IMR-90 (cell line): ENCODE results near the gene ZNF322. TPM values are rescaled to one million over a fixed set of nuclear protein-coding genes. Genes with fewer than 3 reads are reported as not detected.

ENCODE experiments used
- ATAC-seq: fragments of 200-7000 bp; cut with Tn5 transposase; 2 replicates; pipeline ENCODE4 v1.9.1; 2020; ENCODE audit warnings: low read depth, mild to moderate bottlenecking, moderate library complexity
- BruUV-seq: library from RNA; stranded (reverse); fragments of 400-500 nt; replicated peaks from 2 replicates; lab custom pipeline; 2021; lab: Mats Ljungman, UMichigan
- CTCF ChIA-PET: fragments of 300-600 bp; formaldehyde crosslinking; extraction: SDS; loops from one replicate; lab custom pipeline; 2021; ENCODE audit warnings: antibody characterized with exemption; lab: Yijun Ruan, JAX
- POLR2A ChIA-PET: fragments of 300-600 bp; sonication (Branson Sonifier 250); formaldehyde crosslinking; loops from one replicate; lab custom pipeline; 2022; ENCODE audit warnings: antibody characterized with exemption; ENCODE audit not compliant: unreplicated experiment; lab: Charles Lee
- DNase-seq: peaks from one replicate; pipeline ENCODE4 v3.0.0; 2013
- H2AFZ ChIP-seq: replicated peaks from 2 replicates; pipeline ENCODE3; 2013; ENCODE audit warnings: low read length, mild to moderate bottlenecking; ENCODE audit not compliant: poor library complexity
- H2AK5ac ChIP-seq: 2 replicates; pipeline ENCODE4 v1.6.1; 2013; ENCODE audit warnings: low read depth, low read length, inconsistent platforms
- H2AK9ac ChIP-seq: replicated peaks from 2 replicates; pipeline ENCODE3; 2013; ENCODE audit warnings: mild to moderate bottlenecking, low read depth, low read length, moderate library complexity; ENCODE audit not compliant: poor library complexity
- H2BK120ac ChIP-seq: 2 replicates; pipeline ENCODE4 v1.6.1; 2013; ENCODE audit warnings: low read depth, low read length, inconsistent platforms
- H2BK15ac ChIP-seq: 3 replicates; pipeline ENCODE4 v1.6.1; 2013; ENCODE audit warnings: low read depth, low read length, inconsistent platforms
- H2BK20ac ChIP-seq: 2 replicates; pipeline ENCODE4 v1.6.1; 2013; ENCODE audit warnings: low read depth, mild to moderate bottlenecking, inconsistent platforms, low read length, moderate library complexity
- H2BK5ac ChIP-seq: 2 replicates; pipeline ENCODE4 v1.6.1; 2013; ENCODE audit warnings: mild to moderate bottlenecking, low read depth, low read length, inconsistent platforms; ENCODE audit not compliant: poor library complexity, severe bottlenecking
- H3K14ac ChIP-seq: replicated peaks from 2 replicates; pipeline ENCODE4 v1.6.1; 2013; ENCODE audit warnings: low read depth, low read length, inconsistent platforms
- H3K18ac ChIP-seq: 2 replicates; pipeline ENCODE4 v1.6.1; 2013; ENCODE audit warnings: low read depth, low read length, control low read depth
- H3K23ac ChIP-seq: 2 replicates; pipeline ENCODE4 v1.6.1; 2013; ENCODE audit warnings: low read depth, low read length, inconsistent platforms
- H3K27ac ChIP-seq: 2 replicates; pipeline ENCODE4 v1.5.1; 2013; ENCODE audit warnings: mild to moderate bottlenecking, control low read depth, low read length; ENCODE audit not compliant: insufficient read depth
- H3K27me3 ChIP-seq: 2 replicates; pipeline ENCODE4 v1.6.1; 2013; ENCODE audit warnings: low read length; ENCODE audit not compliant: control insufficient read depth, insufficient read depth
- H3K36me3 ChIP-seq: 2 replicates; pipeline ENCODE4 v1.6.1; 2013; ENCODE audit warnings: low read length, mixed read lengths; ENCODE audit not compliant: control insufficient read depth, insufficient read depth
- H3K4ac ChIP-seq: 2 replicates; pipeline ENCODE4 v1.6.1; 2013; ENCODE audit warnings: low read depth, low read length, inconsistent platforms
- H3K4me1 ChIP-seq: 2 replicates; pipeline ENCODE4 v1.6.1; 2013; ENCODE audit warnings: low read length, mixed read lengths; ENCODE audit not compliant: control insufficient read depth, insufficient read depth
- H3K4me2 ChIP-seq: 2 replicates; pipeline ENCODE4 v1.6.1; 2013; ENCODE audit warnings: low read depth, mild to moderate bottlenecking, control low read depth, low read length, moderate library complexity
- H3K4me3 ChIP-seq: 2 replicates; pipeline ENCODE4 v1.5.1; 2013; ENCODE audit warnings: low read depth, mild to moderate bottlenecking, control low read depth, low read length, moderate library complexity; ENCODE audit not compliant: insufficient read depth
- H3K56ac ChIP-seq: 2 replicates; pipeline ENCODE4 v1.6.1; 2013; ENCODE audit warnings: low read length, inconsistent platforms; ENCODE audit not compliant: insufficient read depth; ENCODE audit errors: extremely low read depth
- H3K79me1 ChIP-seq, 2 experiments: 2 replicates each; pipeline ENCODE4 v1.6.1; 2013; ENCODE audit warnings: low read length in 2 of 2, inconsistent platforms in 1 of 2, low read depth in 1 of 2
- H3K9ac ChIP-seq: 2 replicates; pipeline ENCODE4 v1.6.1; 2013; ENCODE audit warnings: low read depth, low read length, control low read depth
- H3K9me1 ChIP-seq: 2 replicates; pipeline ENCODE4 v1.6.1; 2013; ENCODE audit warnings: low read length, inconsistent platforms; ENCODE audit not compliant: insufficient read depth
- H3K9me3 ChIP-seq: 2 replicates; pipeline ENCODE4 v1.6.1; 2013; ENCODE audit warnings: low read length; ENCODE audit not compliant: control insufficient read depth, insufficient read depth
- H4K20me1 ChIP-seq: 2 replicates; pipeline ENCODE4 v1.6.1; 2013; ENCODE audit warnings: low read length, inconsistent platforms; ENCODE audit not compliant: insufficient read depth
- H4K5ac ChIP-seq: 2 replicates; pipeline ENCODE4 v1.6.1; 2013; ENCODE audit warnings: mild to moderate bottlenecking, low read depth, low read length, control low read depth
- H4K8ac ChIP-seq, 2 experiments: 2 replicates each; pipeline ENCODE4 v1.6.1; 2013; ENCODE audit warnings: low read depth in 2 of 2, low read length in 2 of 2, control low read depth in 1 of 2, inconsistent platforms in 1 of 2
- H4K91ac ChIP-seq: 2 replicates; pipeline ENCODE4 v1.6.1; 2013; ENCODE audit warnings: low read depth, low read length, inconsistent platforms; ENCODE audit not compliant: insufficient read depth
- BHLHE40 ChIP-seq: fragments of 150-350 bp; IDR thresholded peaks from 2 replicates; pipeline ENCODE4 v1.6.1; 2016; ENCODE audit warnings: mild to moderate bottlenecking, low read depth, low read length
- CEBPB ChIP-seq: IDR thresholded peaks from 2 replicates; pipeline ENCODE4 v1.6.1; 2012; ENCODE audit warnings: low read depth, low read length, improper control_type of control experiment
- CHD1 ChIP-seq: IDR thresholded peaks from 2 replicates; pipeline ENCODE4 v1.6.1; 2012; ENCODE audit warnings: low read depth, low read length, improper control_type of control experiment
- FOS ChIP-seq: fragments of 150-350 bp; IDR thresholded peaks from 2 replicates; pipeline ENCODE4 v1.6.1; 2016; ENCODE audit warnings: low read depth, low read length
- MAFK ChIP-seq: IDR thresholded peaks from 2 replicates; pipeline ENCODE4 v1.6.1; 2012; ENCODE audit warnings: low read depth, low read length, improper control_type of control experiment
- MAZ ChIP-seq: IDR thresholded peaks from 2 replicates; pipeline ENCODE4 v1.6.1; 2012; ENCODE audit warnings: low read depth, mild to moderate bottlenecking, low read length, improper control_type of control experiment, moderate library complexity, borderline replicate concordance
- MXI1 ChIP-seq: IDR thresholded peaks from 2 replicates; pipeline ENCODE4 v1.6.1; 2012; ENCODE audit warnings: low read depth, mild to moderate bottlenecking, low read length, moderate library complexity, borderline replicate concordance
- NFE2L2 ChIP-seq: fragments of 150-350 bp; IDR thresholded peaks from 2 replicates; pipeline ENCODE4 v1.6.1; 2016; ENCODE audit warnings: low read depth, mild to moderate bottlenecking, low read length
- POLR2A ChIP-seq: IDR thresholded peaks from 2 replicates; pipeline ENCODE4 v1.6.1; 2012; ENCODE audit warnings: mild to moderate bottlenecking, low read depth, low read length
- RAD21 ChIP-seq: IDR thresholded peaks from 2 replicates; pipeline ENCODE4 v1.6.1; 2012; ENCODE audit warnings: low read length, improper control_type of control experiment
- RCOR1 ChIP-seq: IDR thresholded peaks from 2 replicates; pipeline ENCODE4 v1.6.1; 2012; ENCODE audit warnings: mild to moderate bottlenecking, low read length, improper control_type of control experiment; ENCODE audit not compliant: insufficient replicate concordance
- RFX5 ChIP-seq: IDR thresholded peaks from 2 replicates; pipeline ENCODE4 v1.8.0; 2012; ENCODE audit warnings: low read depth, mild to moderate bottlenecking, low read length, moderate library complexity
- SMC3 ChIP-seq: fragments of 150-350 bp; IDR thresholded peaks from 2 replicates; pipeline ENCODE4 v1.6.1; 2016; ENCODE audit warnings: low read depth, mild to moderate bottlenecking, antibody characterized with exemption, low read length, moderate library complexity
- WGBS, 2 experiments: methylation state at CpG; one replicate each; pipeline versions ENCODE4 v1.1.5 to v1.1.7; 2013; ENCODE audit warnings: missing lambda C conversion rate in 2 of 2; ENCODE audit not compliant: insufficient read length in 1 of 2; ENCODE audit errors: extremely low coverage in 2 of 2; 5-methylcytosine and 5-hydroxymethylcytosine counted together
- dilution Hi-C: fragments of 300-500 bp; cut with HindIII; formaldehyde crosslinking; loops from one replicate; pipeline ENCODE4 v1.14.3; 2018; ENCODE audit warnings: low sequenced_read_pairs; ENCODE audit not compliant: unreplicated experiment
- in situ Hi-C: fragments of 300-500 bp; cut with MboI; formaldehyde crosslinking; loops from 3 replicates; pipeline ENCODE4 v1.14.3; 2019; ENCODE audit warnings: low sequenced_read_pairs, inconsistent platforms, mixed read lengths
- intact Hi-C: fragments of 100-400 bp; cut with micrococcal nuclease; formaldehyde crosslinking; loops from 2 replicates; pipeline ENCODE4 v1.10.0; 2022
- polyA plus RNA-seq, 3 experiments: library from polyadenylated mRNA; depleted of rRNA; stranded (reverse); fragments of >200 nt; gene quantifications; 2 replicates each; pipeline ENCODE4 v1.2.3, GENCODE V29; 2012; ENCODE audit warnings: low replicate concordance in 1 of 3
- total RNA-seq: library from RNA; depleted of rRNA; stranded (reverse); fragments of >200 nt; gene quantifications from 2 replicates; pipeline ENCODE4 v1.2.3, GENCODE V29; 2012
- TF ChIP-seq, protein P1 (sequence below): fragments of 150-350 bp; IDR thresholded peaks from 2 replicates; pipeline ENCODE4 v1.6.1; 2016; ENCODE audit warnings: low read depth, mild to moderate bottlenecking, low read length, moderate library complexity, borderline replicate concordance
- TF ChIP-seq, protein P2 (sequence below): fragments of 150-350 bp; IDR thresholded peaks from 2 replicates; pipeline ENCODE4 v1.6.1; 2017; ENCODE audit warnings: mild to moderate bottlenecking, antibody characterized with exemption, low read length, low read depth

The ZNF322 gene
- total and polyA plus RNA-seq, 2 of the 4 experiments (the other 2 are of a cell fraction) = 5.3 to 23.3 TPM

- H4K91ac ChIP-seq = peak within 1 kb of the TSS; percentile 69
- H3K27ac ChIP-seq = peak within 1 kb of the TSS; percentile 85
- H2AK5ac ChIP-seq = peak within 1 kb of the TSS; percentile 69
- peak within 1 kb of the TSS; percentile 91 for H3K4me3 ChIP-seq
- H3K4me2 ChIP-seq = peak within 1 kb of the TSS; percentile 91
- peak within 1 kb of the TSS; percentile 40; the same call in 1 of the 2 replicates for H2BK120ac ChIP-seq
- peaks cover 12% of the 10 kb centered on the region for H3K36me3 ChIP-seq
- H4K20me1 ChIP-seq = no peaks in the 10 kb centered on the region
- H3K14ac ChIP-seq = peak within 1 kb of the TSS; percentile 85
- CTCF ChIA-PET = interaction anchor here (2.4 kb wide), 1 partner anchor 21 kb away, joined by 24 read pairs; no protein-coding TSS in a partner anchor
- dilution Hi-C loops (no loop called here), intact Hi-C loops (no loop called here), in situ Hi-C loops (no loop called here)
- H3K4ac ChIP-seq = peak within 1 kb of the TSS; percentile 82
- peak within 1 kb of the TSS; percentile 79 for H2BK5ac ChIP-seq
- no peak within 1 kb of the TSS for H2BK15ac ChIP-seq
- ATAC-seq (peak; percentile 83), DNase-seq (peak; percentile 98)
- peak within 1 kb of the TSS; percentile 37 for H3K18ac ChIP-seq
- H2AK9ac ChIP-seq = peak within 1 kb of the TSS; percentile 84
- no TSS peak for BruUV-seq
- H2BK20ac ChIP-seq = no peak within 1 kb of the TSS
- H3K9me1 ChIP-seq = no peaks in the 10 kb centered on the region; the same call in 1 of the 2 replicates
- H3K9me3 ChIP-seq = no peaks in the 10 kb centered on the region
- H3K23ac ChIP-seq = peak within 1 kb of the TSS; percentile 80
- 2% methylated on average over 20 of the region's 51 CpGs; no CpG with 5 or more reads in 1 of the 2 experiments for WGBS, 2 experiments
- peak within 1 kb of the TSS; percentile 86 for H3K56ac ChIP-seq
- POLR2A ChIA-PET = no interaction called here
- H3K9ac ChIP-seq = peak within 1 kb of the TSS; percentile 96
- peaks cover 8 to 19% of the 10 kb centered on the region in 2 experiments; a peak in 3 of 4 replicates for H3K79me1 ChIP-seq
- peaks cover 3% of the 10 kb centered on the region; the same call in 1 of the 2 replicates for H3K4me1 ChIP-seq
- no peaks in the 10 kb centered on the region for H3K27me3 ChIP-seq
- H4K5ac ChIP-seq = peak within 1 kb of the TSS; percentile 92
- peak within 1 kb of the TSS; percentile 94 to 95 for H4K8ac ChIP-seq
- H2AFZ ChIP-seq = peak within 1 kb of the TSS; percentile 95
- peak; percentile 32; the same call in 1 of the 2 replicates for TF ChIP-seq FOS
- TF ChIP-seq RCOR1 = no peak
- no peak for TF ChIP-seq RAD21
- peak; percentile 71; the same call in 1 of the 2 replicates for TF ChIP-seq POLR2A
- TF ChIP-seq, protein P1, sequence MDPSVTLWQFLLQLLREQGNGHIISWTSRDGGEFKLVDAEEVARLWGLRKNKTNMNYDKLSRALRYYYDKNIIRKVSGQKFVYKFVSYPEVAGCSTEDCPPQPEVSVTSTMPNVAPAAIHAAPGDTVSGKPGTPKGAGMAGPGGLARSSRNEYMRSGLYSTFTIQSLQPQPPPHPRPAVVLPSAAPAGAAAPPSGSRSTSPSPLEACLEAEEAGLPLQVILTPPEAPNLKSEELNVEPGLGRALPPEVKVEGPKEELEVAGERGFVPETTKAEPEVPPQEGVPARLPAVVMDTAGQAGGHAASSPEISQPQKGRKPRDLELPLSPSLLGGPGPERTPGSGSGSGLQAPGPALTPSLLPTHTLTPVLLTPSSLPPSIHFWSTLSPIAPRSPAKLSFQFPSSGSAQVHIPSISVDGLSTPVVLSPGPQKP = no peak
- TF ChIP-seq RFX5 = no peak
- TF ChIP-seq MXI1 = peak; percentile 72
- no peak for TF ChIP-seq NFE2L2
- TF ChIP-seq MAZ = peak; percentile 86; the same call in 1 of the 2 replicates
- no peak for TF ChIP-seq MAFK
- TF ChIP-seq SMC3 = no peak
- TF ChIP-seq, protein P2, sequence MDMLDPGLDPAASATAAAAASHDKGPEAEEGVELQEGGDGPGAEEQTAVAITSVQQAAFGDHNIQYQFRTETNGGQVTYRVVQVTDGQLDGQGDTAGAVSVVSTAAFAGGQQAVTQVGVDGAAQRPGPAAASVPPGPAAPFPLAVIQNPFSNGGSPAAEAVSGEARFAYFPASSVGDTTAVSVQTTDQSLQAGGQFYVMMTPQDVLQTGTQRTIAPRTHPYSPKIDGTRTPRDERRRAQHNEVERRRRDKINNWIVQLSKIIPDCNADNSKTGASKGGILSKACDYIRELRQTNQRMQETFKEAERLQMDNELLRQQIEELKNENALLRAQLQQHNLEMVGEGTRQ = 0 out of 2 replicates have a peak, but pooled peaks have one; percentile 28
- TF ChIP-seq CHD1 = peak; percentile 68; the same call in 1 of the 2 replicates
- TF ChIP-seq CEBPB = peak; percentile 100
- peak; percentile 5; the same call in 1 of the 2 replicates for TF ChIP-seq BHLHE40
Observed at GRCh38 chr6:26596579-26597388, 62.8 kb downstream of the ZNF322 start, which contains the start of gene ABT1. Gene ABT1 (plus strand): TSS chr6:26596953. CDS start chr6:26596983, 30 bp downstream.
